ENCODE measurements around the gene MSMB.
"Not testable (repeated sequence)": the region's sequence is repeated elsewhere in the genome, so short reads cannot be mapped to it uniquely, and the experiment has no call there.

MSMB gene

GRCh38 chr10:46062723-46063428 lies 16.8 kb upstream of the MSMB start:
- Histone ChIP-seq H3K9ac (ENCODE audit: low read length) (no peak overlapping the region), H3K4me1 (ENCODE audit: control insufficient read depth, insufficient read depth, low read length) (no peaks in the 10 kb centered on the region), H3K36me3 (ENCODE audit: control insufficient read depth, insufficient read depth, low read length) (no peaks in the 10 kb centered on the region), H3K4me3 (ENCODE audit: low read length) (no peak overlapping the region), H3K27ac (ENCODE audit: low read depth, low read length) (no peak overlapping the region), H3K27me3 (ENCODE audit: control insufficient read depth, insufficient read depth, low read length) (no peaks in the 10 kb centered on the region)

DNA sequence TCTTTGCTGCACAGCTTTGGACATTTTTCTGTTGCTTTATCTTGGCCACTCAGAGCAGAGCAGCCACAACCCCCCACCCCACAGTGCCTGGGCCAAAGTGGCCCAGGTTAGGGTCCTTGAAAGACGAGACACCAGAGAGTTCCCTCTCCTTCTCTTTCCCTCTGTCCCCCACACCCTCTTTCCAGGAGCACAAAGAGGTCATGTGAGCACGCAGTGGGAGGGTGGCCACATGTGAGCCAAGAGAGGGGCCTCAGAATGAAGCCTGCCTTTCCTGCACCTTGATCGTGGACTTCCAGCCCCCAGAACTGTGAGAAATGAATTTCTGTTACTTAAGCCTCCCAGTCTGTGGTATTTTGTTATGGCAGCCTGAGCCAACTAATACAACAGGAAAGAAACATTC lies 14.6 kb upstream of the MSMB start:
- Histone ChIP-seq H3K27ac (ENCODE audit: low read depth, low read length) (no peak overlapping the region), H3K9ac (ENCODE audit: low read length) (no peak overlapping the region), H3K36me3 (ENCODE audit: control insufficient read depth, insufficient read depth, low read length) (no peaks in the 10 kb centered on the region), H3K4me1 (ENCODE audit: control insufficient read depth, insufficient read depth, low read length) (no peaks in the 10 kb centered on the region), H3K4me3 (ENCODE audit: low read length) (no peak overlapping the region), H3K27me3 (ENCODE audit: control insufficient read depth, insufficient read depth, low read length) (no peaks in the 10 kb centered on the region)

GRCh38 chr10:46057927-46058326 lies 11.9 kb upstream of the MSMB start:
- not testable (repeated sequence) for H3K27me3 ChIP-seq (ENCODE audit: control insufficient read depth, insufficient read depth, low read length); H3K4me3 ChIP-seq (ENCODE audit: low read length); H3K27ac ChIP-seq (ENCODE audit: low read depth, low read length); H3K4me1 ChIP-seq (ENCODE audit: control insufficient read depth, insufficient read depth, low read length); H3K36me3 ChIP-seq (ENCODE audit: control insufficient read depth, insufficient read depth, low read length); H3K9ac ChIP-seq (ENCODE audit: low read length)

GRCh38 chr10:46057038-46057437 lies 11.0 kb upstream of the MSMB start:
- H3K4me3 ChIP-seq (ENCODE audit: low read length): no peak overlapping the region
- H3K27me3 ChIP-seq (ENCODE audit: control insufficient read depth, insufficient read depth, low read length): no peaks in the 10 kb centered on the region
- no peaks in the 10 kb centered on the region for H3K4me1 ChIP-seq (ENCODE audit: control insufficient read depth, insufficient read depth, low read length)
- no peaks in the 10 kb centered on the region for H3K36me3 ChIP-seq (ENCODE audit: control insufficient read depth, insufficient read depth, low read length)
- H3K9ac ChIP-seq (ENCODE audit: low read length): no peak overlapping the region
- H3K27ac ChIP-seq (ENCODE audit: low read depth, low read length): no peak overlapping the region

DNA sequence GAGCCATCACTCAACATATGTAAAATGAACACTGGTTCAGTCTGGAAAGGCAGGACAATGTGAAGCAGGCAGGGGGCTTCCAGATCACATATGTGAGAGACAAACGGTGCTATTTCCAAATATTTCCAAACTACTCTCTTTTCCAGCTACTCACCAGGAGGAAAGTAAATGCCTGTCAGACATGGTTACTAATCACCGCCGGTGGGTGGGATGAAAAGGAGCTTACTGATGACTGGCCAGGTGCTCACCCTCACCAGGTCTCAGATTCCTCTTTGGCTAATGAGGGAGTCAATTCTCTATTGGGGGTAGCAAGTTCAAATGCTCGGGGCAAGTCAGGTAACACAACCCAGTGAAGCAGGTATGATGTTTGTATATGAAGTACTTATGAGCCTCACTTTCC lies 9.7 kb upstream of the MSMB start:
- H3K27ac ChIP-seq (ENCODE audit: low read depth, low read length): no peak overlapping the region
- no peaks in the 10 kb centered on the region for H3K4me1 ChIP-seq (ENCODE audit: control insufficient read depth, insufficient read depth, low read length)
- H3K9ac ChIP-seq (ENCODE audit: low read length): no peak overlapping the region
- H3K27me3 ChIP-seq (ENCODE audit: control insufficient read depth, insufficient read depth, low read length): no peaks in the 10 kb centered on the region
- H3K4me3 ChIP-seq (ENCODE audit: low read length): no peak overlapping the region
- H3K36me3 ChIP-seq (ENCODE audit: control insufficient read depth, insufficient read depth, low read length): no peaks in the 10 kb centered on the region

GRCh38 chr10:46053534-46054434 lies 7.7 kb upstream of the MSMB start:
- Histone ChIP-seq H3K4me1 (ENCODE audit: control insufficient read depth, insufficient read depth, low read length) (no peaks in the 10 kb centered on the region), H3K36me3 (ENCODE audit: control insufficient read depth, insufficient read depth, low read length) (no peaks in the 10 kb centered on the region), H3K27ac (ENCODE audit: low read depth, low read length) (no peak overlapping the region), H3K27me3 (ENCODE audit: control insufficient read depth, insufficient read depth, low read length) (no peaks in the 10 kb centered on the region), H3K9ac (ENCODE audit: low read length) (no peak overlapping the region), H3K4me3 (ENCODE audit: low read length) (no peak overlapping the region)

- H3K4me3 ChIP-seq (ENCODE audit: low read length): no peak overlapping the region
- no peaks in the 10 kb centered on the region for H3K4me1 ChIP-seq (ENCODE audit: control insufficient read depth, insufficient read depth, low read length)
- H3K36me3 ChIP-seq (ENCODE audit: control insufficient read depth, insufficient read depth, low read length): no peaks in the 10 kb centered on the region
- H3K27ac ChIP-seq (ENCODE audit: low read depth, low read length): no peak overlapping the region
- H3K27me3 ChIP-seq (ENCODE audit: control insufficient read depth, insufficient read depth, low read length): no peaks in the 10 kb centered on the region
- H3K9ac ChIP-seq (ENCODE audit: low read length): no peak overlapping the region
Observed at GRCh38 chr10:46052791-46053375, 6.8 kb upstream of the MSMB start.

- Histone ChIP-seq H3K4me3 (ENCODE audit: low read length) (no peak overlapping the region), H3K27me3 (ENCODE audit: control insufficient read depth, insufficient read depth, low read length) (no peaks in the 10 kb centered on the region), H3K27ac (ENCODE audit: low read depth, low read length) (no peak overlapping the region)
Observed at GRCh38 chr10:46052057-46052790, 6.2 kb upstream of the MSMB start.

GRCh38 chr10:46050941-46051623 lies 5.0 kb upstream of the MSMB start:
- Histone ChIP-seq H3K36me3 (ENCODE audit: control insufficient read depth, insufficient read depth, low read length) (no peaks in the 10 kb centered on the region), H3K9ac (ENCODE audit: low read length) (no peak overlapping the region), H3K27ac (ENCODE audit: low read depth, low read length) (no peak overlapping the region), H3K27me3 (ENCODE audit: control insufficient read depth, insufficient read depth, low read length) (no peaks in the 10 kb centered on the region), H3K4me3 (ENCODE audit: low read length) (no peak overlapping the region), H3K4me1 (ENCODE audit: control insufficient read depth, insufficient read depth, low read length) (no peaks in the 10 kb centered on the region)

More at GRCh38 chr10:46052057-46052790, 6.2 kb upstream of the MSMB start:
- Histone ChIP-seq H3K4me1 (ENCODE audit: control insufficient read depth, insufficient read depth, low read length) (no peaks in the 10 kb centered on the region), H3K9ac (ENCODE audit: low read length) (no peak overlapping the region), H3K36me3 (ENCODE audit: control insufficient read depth, insufficient read depth, low read length) (no peaks in the 10 kb centered on the region)

- not testable (repeated sequence) for H3K27me3 ChIP-seq (ENCODE audit: control insufficient read depth, insufficient read depth, low read length); H3K9ac ChIP-seq (ENCODE audit: low read length); H3K4me1 ChIP-seq (ENCODE audit: control insufficient read depth, insufficient read depth, low read length); H3K36me3 ChIP-seq (ENCODE audit: control insufficient read depth, insufficient read depth, low read length); H3K27ac ChIP-seq (ENCODE audit: low read depth, low read length); H3K4me3 ChIP-seq (ENCODE audit: low read length)
Observed at GRCh38 chr10:46049497-46049831, 3.4 kb upstream of the MSMB start.

GRCh38 chr10:46048152-46048551 lies 2.1 kb upstream of the MSMB start:
- Histone ChIP-seq H3K27me3 (ENCODE audit: control insufficient read depth, insufficient read depth, low read length) (no peaks in the 10 kb centered on the region), H3K4me3 (ENCODE audit: low read length) (no peak overlapping the region), H3K36me3 (ENCODE audit: control insufficient read depth, insufficient read depth, low read length) (no peaks in the 10 kb centered on the region), H3K4me1 (ENCODE audit: control insufficient read depth, insufficient read depth, low read length) (no peaks in the 10 kb centered on the region), H3K9ac (ENCODE audit: low read length) (no peak overlapping the region), H3K27ac (ENCODE audit: low read depth, low read length) (no peak overlapping the region)

- Histone ChIP-seq H3K36me3 (ENCODE audit: control insufficient read depth, insufficient read depth, low read length) (no peaks in the 10 kb centered on the region), H3K4me3 (ENCODE audit: low read length) (no peak overlapping the region)
Observed at GRCh38 chr10:46042527-46042926, 3.5 kb downstream of the MSMB start.

More at GRCh38 chr10:46042527-46042926, 3.5 kb downstream of the MSMB start:
- H3K27me3 ChIP-seq (ENCODE audit: control insufficient read depth, insufficient read depth, low read length): no peaks in the 10 kb centered on the region
- no peaks in the 10 kb centered on the region for H3K4me1 ChIP-seq (ENCODE audit: control insufficient read depth, insufficient read depth, low read length)
- H3K9ac ChIP-seq (ENCODE audit: low read length): no peak overlapping the region
- H3K27ac ChIP-seq (ENCODE audit: low read depth, low read length): no peak overlapping the region

Data from rectal smooth muscle tissue (tissue), 1 donor.